Upper lobe of left lung (tissue), 6 donors: ENCODE results near the gene DNAH17. TPM values are rescaled to one million over a fixed set of nuclear protein-coding genes. Genes with fewer than 3 reads are reported as not detected.

Experiments
- ATAC-seq, 2 donors: fragments of 200-7000 bp; cut with Tn5 transposase; one replicate each; pipeline ENCODE4 v1.9.1; 2022; ENCODE audit warnings: mild to moderate bottlenecking in 2 of 2, moderate library complexity in 2 of 2; ENCODE audit not compliant: low FRiP score in 2 of 2
- DNase-seq, 2 donors: peaks; one replicate each; pipeline ENCODE4 v3.0.0-alpha.2; 2019 to 2020
- H3K27ac ChIP-seq, 4 donors: fragments of 200-600 bp; sonication (generic); one replicate each; pipeline ENCODE4 v1.5.1; 2016 to 2019
- H3K27me3 ChIP-seq, 4 donors: fragments of 200-600 bp; sonication (generic); one replicate each; pipeline ENCODE4 v1.5.1; 2017 to 2019
- H3K36me3 ChIP-seq, 4 donors: fragments of 200-600 bp; sonication (generic); one replicate each; pipeline ENCODE4 v1.5.1; 2016 to 2019
- H3K4me1 ChIP-seq, 4 donors: fragments of 200-600 bp; sonication (generic); one replicate each; pipeline ENCODE4 v1.5.1; 2018 to 2019
- H3K4me3 ChIP-seq, 4 donors: fragments of 200-600 bp; sonication (generic); one replicate each; pipeline ENCODE4 v1.5.1; 2017 to 2019; ENCODE audit warnings: mild to moderate bottlenecking in 2 of 4, moderate library complexity in 1 of 4
- H3K9me3 ChIP-seq, 4 donors: fragments of 200-600 bp; sonication (generic); one replicate each; pipeline ENCODE4 v1.5.1; 2018 to 2019
- CTCF ChIP-seq, 6 experiments: fragments of 450-650 bp in 4 of 6; fragments of 200-600 bp in 2 of 6; sonication (generic) in 2 of 6; IDR thresholded peaks; one replicate each; pipeline ENCODE4 v1.5.1; 2016 to 2019; ENCODE audit warnings: antibody characterized with exemption in 6 of 6
- EP300 ChIP-seq, 4 donors: sonication (generic); formaldehyde crosslinking; IDR thresholded peaks; one replicate each; pipeline ENCODE4 v1.5.1; 2017; ENCODE audit warnings: antibody characterized with exemption in 4 of 4, control low read depth in 2 of 4
- POLR2A ChIP-seq, 4 donors: fragments of 450-650 bp; IDR thresholded peaks; one replicate each; pipeline ENCODE4 v1.5.1; 2016 to 2017; ENCODE audit warnings: antibody characterized with exemption in 4 of 4, mild to moderate bottlenecking in 2 of 4
- POLR2AphosphoS5 ChIP-seq, 2 donors: sonication (generic); formaldehyde crosslinking; IDR thresholded peaks; one replicate each; pipeline ENCODE4 v1.5.1; 2017; ENCODE audit warnings: antibody characterized with exemption in 2 of 2
- WGBS, 2 donors: methylation state at CpG; one replicate each; pipeline ENCODE4 v1.1.5; 2017 to 2018; 5-methylcytosine and 5-hydroxymethylcytosine counted together
- total RNA-seq, 6 donors: library from RNA; depleted of rRNA in 4 of 6; stranded (reverse); fragments of >200 nt in 4 of 6; gene quantifications; one replicate each; pipeline versions ENCODE4 v1.1.0 to v1.2.1, GENCODE V29; 2016 to 2021
- donor health status: DM: no; HTN: no; CAD: no; lungs with moderate emphysema.
- donor health status: DM: no; HTN: yes; CAD: no; lungs with severe emphysema.

Gene DNAH17
- total RNA-seq, 6 donors from 2014 or later = 2.0 to 21.0 (median 3.7) TPM

- no peak overlapping the region for H3K27ac ChIP-seq
- H3K36me3 ChIP-seq = no peaks in the 10 kb centered on the region
- DNase-seq (no peak), ATAC-seq (no peak)
- H3K9me3 ChIP-seq = no peaks in the 10 kb centered on the region
- no peak overlapping the region for H3K4me3 ChIP-seq
- H3K4me1 ChIP-seq = no peaks in the 10 kb centered on the region
- WGBS, 2 donors = 50 to 62% methylated on average over 6 of the region's 6 CpGs
- TF ChIP-seq EP300 (IDR thresholded peaks at IDR 0.05) (no peak), POLR2AphosphoS5 (IDR thresholded peaks at IDR 0.05) (no peak), POLR2A (IDR thresholded peaks at IDR 0.05) (no peak), CTCF (IDR thresholded peaks at IDR 0.05) (no peak)
- H3K27me3 ChIP-seq = no peaks in the 10 kb centered on the region
Measured at GRCh38 chr17:78611607-78612006, 34.4 kb upstream of the DNAH17 start.

- WGBS, 2 donors = 58 to 62% methylated on average over 8 to 10 of the region's 10 CpGs
- H3K9me3 ChIP-seq = no peaks in the 10 kb centered on the region
- H3K4me3 ChIP-seq = no peak overlapping the region
- no peaks in the 10 kb centered on the region for H3K27me3 ChIP-seq
- ATAC-seq (no peak), DNase-seq (no peak)
- no peaks in the 10 kb centered on the region for H3K36me3 ChIP-seq
- no peaks in the 10 kb centered on the region for H3K4me1 ChIP-seq
- no peak for TF ChIP-seq POLR2A (IDR thresholded peaks at IDR 0.05)
- TF ChIP-seq EP300 (IDR thresholded peaks at IDR 0.05) = no peak
- no peak for TF ChIP-seq POLR2AphosphoS5 (IDR thresholded peaks at IDR 0.05)
- no peak for TF ChIP-seq CTCF (IDR thresholded peaks at IDR 0.05)
- no peak overlapping the region for H3K27ac ChIP-seq
Measured at GRCh38 chr17:78610951-78611511, 33.8 kb upstream of the DNAH17 start.

DNA sequence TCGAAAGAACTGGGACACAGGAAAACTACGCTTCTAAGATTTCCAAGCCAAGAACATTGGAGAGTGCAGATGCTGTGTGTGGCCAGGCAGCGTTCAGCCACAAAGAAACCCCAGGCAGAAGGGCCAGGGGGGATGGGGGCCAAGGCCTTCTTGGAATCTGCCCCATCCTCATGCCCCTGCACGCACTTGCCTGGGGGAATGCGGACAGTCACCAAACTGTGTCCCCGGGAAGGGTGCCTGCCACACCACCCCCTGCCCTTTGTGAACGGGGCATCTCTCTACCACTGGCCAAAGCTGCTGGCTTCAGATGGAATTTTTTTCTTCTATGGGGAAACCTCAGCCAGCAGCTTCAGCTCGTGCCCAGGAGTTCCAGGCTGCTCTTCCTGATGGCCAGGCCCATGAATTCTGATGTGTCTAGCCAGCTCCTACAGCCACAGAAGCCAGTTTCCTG lies 32.0 kb upstream of the DNAH17 start:
- peak in 1 of 2 donors; percentile 14 for ATAC-seq
- no peaks in the 10 kb centered on the region for H3K9me3 ChIP-seq
- no peak for DNase-seq
- no peaks in the 10 kb centered on the region for H3K27me3 ChIP-seq
- TF ChIP-seq EP300 (IDR thresholded peaks at IDR 0.05) (no peak), CTCF (IDR thresholded peaks at IDR 0.05) (no peak), POLR2A (IDR thresholded peaks at IDR 0.05) (no peak), POLR2AphosphoS5 (IDR thresholded peaks at IDR 0.05) (no peak)
- H3K27ac ChIP-seq = no peak overlapping the region
- H3K36me3 ChIP-seq = no peaks in the 10 kb centered on the region
- H3K4me1 ChIP-seq = no peaks in the 10 kb centered on the region
- 70 to 73% methylated on average over 8 of the region's 8 CpGs for WGBS, 2 donors
- no peak overlapping the region for H3K4me3 ChIP-seq

DNA sequence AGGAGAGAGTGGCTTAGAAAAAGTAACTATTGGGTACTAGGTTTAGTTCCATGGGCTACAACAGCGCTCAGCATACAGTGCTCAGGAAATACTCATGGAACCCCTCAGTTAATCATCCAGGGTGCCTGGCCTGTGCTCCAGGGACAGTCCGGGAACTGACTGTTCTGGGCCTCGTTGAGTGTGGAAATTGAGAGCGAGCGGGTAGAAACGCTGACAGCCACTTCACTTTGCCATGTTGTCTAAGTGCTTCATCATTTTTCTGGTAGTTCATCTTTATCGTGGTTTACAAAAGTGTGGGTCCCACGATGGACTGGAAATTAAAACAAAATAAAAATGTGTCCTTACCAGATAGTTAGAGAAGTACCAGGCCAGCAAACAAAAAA lies 31.6 kb upstream of the DNAH17 start:
- DNase-seq (no peak), ATAC-seq (no peak)
- Histone ChIP-seq H3K4me1 (no peaks in the 10 kb centered on the region), H3K9me3 (no peaks in the 10 kb centered on the region), H3K27ac (no peak overlapping the region), H3K36me3 (no peaks in the 10 kb centered on the region), H3K27me3 (no peaks in the 10 kb centered on the region), H3K4me3 (no peak overlapping the region)
- TF ChIP-seq EP300 (IDR thresholded peaks at IDR 0.05) (no peak), POLR2AphosphoS5 (IDR thresholded peaks at IDR 0.05) (no peak), CTCF (IDR thresholded peaks at IDR 0.05) (no peak), POLR2A (IDR thresholded peaks at IDR 0.05) (no peak)
- WGBS, 2 donors = 84 to 90% methylated on average over 8 of the region's 8 CpGs

DNA sequence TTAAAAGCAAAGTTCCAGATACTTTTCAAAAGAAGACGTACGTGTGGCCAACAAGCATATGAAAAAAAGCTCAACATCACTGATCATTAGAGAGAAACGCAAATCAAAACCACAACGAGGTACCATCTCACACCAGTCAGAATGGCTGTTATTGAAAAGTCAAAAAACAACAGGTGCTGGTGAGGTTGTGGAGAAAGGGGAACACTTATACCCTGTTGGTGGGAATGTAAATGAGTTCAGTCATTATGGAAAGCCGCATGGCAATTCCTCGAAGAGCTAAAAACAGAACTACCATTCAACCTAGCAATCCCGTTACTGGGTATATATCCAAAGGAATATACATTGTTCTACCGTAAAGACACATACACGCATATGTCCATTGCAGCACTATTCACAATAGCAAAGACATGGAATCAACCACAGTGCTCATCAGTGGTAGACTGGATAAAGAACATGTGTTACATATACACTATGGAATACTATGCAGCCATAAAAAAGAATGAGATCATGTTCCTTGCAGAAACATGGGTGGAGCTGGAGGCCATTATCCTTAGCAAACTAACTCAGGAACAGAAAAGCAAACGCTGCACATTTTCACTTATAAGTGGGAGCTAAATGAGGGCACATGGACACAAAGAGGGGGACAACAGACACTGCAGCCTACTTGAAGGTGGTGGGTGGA lies 31.1 kb upstream of the DNAH17 start:
- Histone ChIP-seq H3K27ac (no peak overlapping the region), H3K27me3 (no peaks in the 10 kb centered on the region), H3K9me3 (no peaks in the 10 kb centered on the region), H3K36me3 (no peaks in the 10 kb centered on the region), H3K4me1 (no peaks in the 10 kb centered on the region), H3K4me3 (no peak overlapping the region)
- WGBS, 2 donors = 96 to 97% methylated on average over 10 of the region's 10 CpGs
- no peak for TF ChIP-seq POLR2AphosphoS5 (IDR thresholded peaks at IDR 0.05)
- ATAC-seq (no peak), DNase-seq (no peak)
